NCI-H1694 treated with DMSO at 0.1 percent for 48 hours (cell line): ENCODE measurements around the gene CACUL1.

Source experiments
- DNase-seq: peaks from one replicate; lab custom pipeline; 2025; lab: John Stamatoyannopoulos, UW

Gene CACUL1

GRCh38 chr10:118732245-118733165 lies 22.3 kb downstream of the CACUL1 start:
- no peak for DNase-seq

GRCh38 chr10:118730756-118731456 lies 23.9 kb downstream of the CACUL1 start:
- DNase-seq = no peak

- no peak for DNase-seq
These were observed 25.0 kb downstream of the CACUL1 start for GRCh38 chr10:118729641-118730258.

- DNase-seq = no peak
These were observed 25.6 kb downstream of the CACUL1 start for GRCh38 chr10:118729200-118729599.

- DNase-seq = no peak
These were observed 28.8 kb downstream of the CACUL1 start for GRCh38 chr10:118725886-118726500.

GRCh38 chr10:118723466-118723865 lies 31.3 kb downstream of the CACUL1 start:
- no peak for DNase-seq

- no peak for DNase-seq
These were observed 33.3 kb downstream of the CACUL1 start for GRCh38 chr10:118721539-118721876.

- DNase-seq = no peak
These were observed 33.9 kb downstream of the CACUL1 start for GRCh38 chr10:118720685-118721538.

- DNase-seq = no peak
These were observed 40.4 kb downstream of the CACUL1 start for GRCh38 chr10:118714366-118714765.

- DNase-seq = no peak
These were observed 41.7 kb downstream of the CACUL1 start for GRCh38 chr10:118712930-118713634.

GRCh38 chr10:118712080-118712479 lies 42.7 kb downstream of the CACUL1 start:
- no peak for DNase-seq

GRCh38 chr10:118710487-118710886 lies 44.3 kb downstream of the CACUL1 start:
- no peak for DNase-seq

GRCh38 chr10:118708571-118708970 lies 46.2 kb downstream of the CACUL1 start:
- DNase-seq = no peak

- DNase-seq = no peak
These were observed 50.1 kb downstream of the CACUL1 start for GRCh38 chr10:118704711-118705110.

GRCh38 chr10:118701529-118702323 lies 53.0 kb downstream of the CACUL1 start:
- no peak for DNase-seq

- no peak for DNase-seq
These were observed 56.3 kb downstream of the CACUL1 start for GRCh38 chr10:118698421-118698820.

GRCh38 chr10:118694848-118695247 lies 59.9 kb downstream of the CACUL1 start:
- no peak for DNase-seq

GRCh38 chr10:118692872-118693271 lies 61.9 kb downstream of the CACUL1 start:
- DNase-seq = no peak

GRCh38 chr10:118689070-118689858 lies 65.5 kb downstream of the CACUL1 start:
- no peak for DNase-seq
